AG04449 (cell line): ENCODE measurements around the gene SPAG5.

Experiments
- CTCF ChIA-PET: fragments of 350-600 bp; formaldehyde crosslinking; extraction: SDS; loops from one replicate; lab custom pipeline; 2021; ENCODE audit warnings: antibody characterized with exemption; lab: Yijun Ruan, JAX
- POLR2A ChIA-PET: fragments of 400-600, 350-600 bp; formaldehyde crosslinking; extraction: SDS; loops from one replicate; lab custom pipeline; 2020; ENCODE audit warnings: antibody characterized with exemption, inconsistent platforms; lab: Yijun Ruan, JAX
- DNase-seq: peaks from one replicate; pipeline ENCODE4 v3.0.0-alpha.2; 2010; ENCODE audit warnings: low read depth, low spot score
- H3K4me3 ChIP-seq: 2 replicates; pipeline ENCODE4 v1.5.1; 2011; ENCODE audit warnings: low read depth, mild to moderate bottlenecking, control low read depth, low read length
- CTCF ChIP-seq: IDR thresholded peaks from one replicate; pipeline ENCODE4 v1.5.1; 2011; ENCODE audit warnings: mild to moderate bottlenecking, moderate library complexity, low read length, control low read depth, inconsistent platforms; ENCODE audit not compliant: insufficient read depth; ENCODE audit errors: missing control alignments

The SPAG5 gene

GRCh38 chr17:28622186-28622585, 23.4 kb upstream of the SPAG5 start:
- H3K4me3 ChIP-seq, result no peak overlapping the region
- DNase-seq, result no peak
- TF ChIP-seq CTCF, result no peak
- POLR2A ChIA-PET, result no interaction called here
- CTCF ChIA-PET, result interaction anchor here (1.4 to 10.1 kb wide), 4 partner anchors 9 to 24 kb away, joined by 4 to 100 read pairs (median 21); partner anchors contain the start of gene RSKR

GRCh38 chr17:28620010-28620409, 21.2 kb upstream of the SPAG5 start:
- DNase-seq, result no peak
- CTCF ChIA-PET, result interaction anchor here (0.9 to 10.1 kb wide), 3 partner anchors 7 to 113 kb away, joined by 3 to 100 read pairs (median 37); partner anchors contain the start of gene RSKR
- POLR2A ChIA-PET, result no interaction called here
- H3K4me3 ChIP-seq, result no peak overlapping the region
- TF ChIP-seq CTCF, result no peak

- no peak overlapping the region for H3K4me3 ChIP-seq
- no peak for DNase-seq
- ChIA-PET POLR2A (no interaction called here), CTCF (interaction anchor here (0.9 to 7.7 kb wide), 4 partner anchors 24 to 125 kb away, joined by 3 to 37 read pairs (median 10); partner anchors contain the start of gene BLTP2)
- no peak for TF ChIP-seq CTCF
Observed at GRCh38 chr17:28618464-28618863, 19.6 kb upstream of the SPAG5 start.

- DNase-seq, result no peak
- H3K4me3 ChIP-seq, result no peak overlapping the region
- POLR2A ChIA-PET, result no interaction called here
- CTCF ChIA-PET, result interaction anchor here (1.0 to 7.7 kb wide), 3 partner anchors 7 to 37 kb away, joined by 3 to 100 read pairs (median 37); no protein-coding TSS in a partner anchor
- no peak for TF ChIP-seq CTCF
Observed at GRCh38 chr17:28616281-28616680, 17.5 kb upstream of the SPAG5 start.

GRCh38 chr17:28615260-28615940, 16.6 kb upstream of the SPAG5 start:
- CTCF ChIA-PET, result interaction anchor here (0.7 to 7.2 kb wide), 7 partner anchors 8 to 123 kb away, joined by 3 to 100 read pairs (median 3); partner anchors contain the start of gene BLTP2
- H3K4me3 ChIP-seq, result no peak overlapping the region
- no peak for DNase-seq
- no peak for TF ChIP-seq CTCF
- POLR2A ChIA-PET, result no interaction called here

GRCh38 chr17:28613931-28614381, 15.1 kb upstream of the SPAG5 start, which contains the start of gene RSKR:
Gene RSKR (minus strand): TSS chr17:28614185. CDS start chr17:28614161, 24 bp downstream.
- TF ChIP-seq CTCF, result no peak
- POLR2A ChIA-PET, result no interaction called here
- CTCF ChIA-PET, result interaction anchor here (1.4 to 7.2 kb wide), 6 partner anchors 10 to 119 kb away, joined by 6 to 100 read pairs (median 22); partner anchors contain the start of gene BLTP2
- H3K4me3 ChIP-seq, result no peak within 1 kb of the TSS
- no peak for DNase-seq
